ENCODE results near the gene SCP2.

- TF ChIP-seq LEF1 (IDR thresholded peaks at IDR 0.05; ENCODE audit: borderline replicate concordance) (no peak), HDGF (IDR thresholded peaks at IDR 0.05; ENCODE audit: borderline replicate concordance) (no peak), FOXA1 (IDR thresholded peaks at IDR 0.05) (no peak), ARNT (IDR thresholded peaks at IDR 0.05) (no peak), BHLHE40 (IDR thresholded peaks at IDR 0.05; ENCODE audit: borderline replicate concordance) (no peak), FOXM1 (IDR thresholded peaks at IDR 0.05; ENCODE audit: borderline replicate concordance) (no peak), ELF4 (IDR thresholded peaks at IDR 0.05) (no peak), TARDBP (IDR thresholded peaks at IDR 0.05) (no peak), SP1 (IDR thresholded peaks at IDR 0.05) (no peak), FOXK2 (IDR thresholded peaks at IDR 0.05) (no peak), SUZ12 (IDR thresholded peaks at IDR 0.05) (no peak)
Measured at GRCh38 chr1:53066488-53066887, 139.4 kb downstream of the SCP2 start.

Measured in HEK293T (cell line).